Spleen (tissue), 7 donors: ENCODE results near the gene CCDC134.
A peak's percentile ranks its signal among the peaks of the same experiment; 100 is the strongest.

Experiments used
- CTCF ChIP-seq, 11 experiments: fragments of 200-600 bp in 7 of 11; fragments of 450-650 bp in 4 of 11; sonication (generic) in 4 of 11; IDR thresholded peaks in 8 of 11; conservative IDR thresholded peaks in 3 of 11; 1 replicate in 7 of 11; 2 replicates in 4 of 11; pipeline versions ENCODE4 v1.4.0 to v1.8.0; 2016 to 2021; ENCODE audit warnings: antibody characterized with exemption in 11 of 11, inconsistent platforms in 4 of 11, mild to moderate bottlenecking in 1 of 11
- POLR2A ChIP-seq, 3 donors: fragments of 450-650 bp; IDR thresholded peaks; one replicate each; pipeline ENCODE4 v1.5.1; 2017; ENCODE audit warnings: antibody characterized with exemption in 3 of 3, mild to moderate bottlenecking in 1 of 3
- POLR2AphosphoS5 ChIP-seq, 3 donors: sonication (generic); formaldehyde crosslinking; IDR thresholded peaks; one replicate each; pipeline ENCODE4 v1.5.1; 2017; ENCODE audit warnings: antibody characterized with exemption in 3 of 3
- donor health status: DM: no; HTN: no; CAD: no; lungs with moderate emphysema.
- donor health status: DM: no; HTN: no; CAD: no.
- donor health status: DM: no; HTN: no; CAD: no.

GRCh38 chr22:41780746-41781505 is 19.6 kb upstream of the CCDC134 start:
- peak in 2 of 3 donors; percentile 85 to 94 for TF ChIP-seq POLR2AphosphoS5 (IDR thresholded peaks at IDR 0.05)
- peak in 2 of 11 experiments; percentile 5 to 6 for TF ChIP-seq CTCF (IDR thresholded peaks at IDR 0.05 in 8 of 11, conservative IDR thresholded peaks at IDR 0.05 in 3 of 11)
- peak in 2 of 3 donors; percentile 61 to 71 for TF ChIP-seq POLR2A (IDR thresholded peaks at IDR 0.05)
